Stimulated activated CD8-positive, alpha-beta memory T cell treated with anti-CD3 and anti-CD28 coated beads, Interleukin-4, amount 100 ng/mL, for 1 hour (primary cell): ENCODE data around the gene MEMO1.
"Not testable (repeated sequence)": the region's sequence is repeated elsewhere in the genome, so short reads cannot be mapped to it uniquely, and the experiment has no call there.

Source experiments
- DNase-seq, 2 donors: peaks; one replicate each; pipeline ENCODE4 v3.0.0-alpha.2; 2020; ENCODE audit warnings: low read depth in 2 of 2, low spot score in 1 of 2

The MEMO1 gene

DNA sequence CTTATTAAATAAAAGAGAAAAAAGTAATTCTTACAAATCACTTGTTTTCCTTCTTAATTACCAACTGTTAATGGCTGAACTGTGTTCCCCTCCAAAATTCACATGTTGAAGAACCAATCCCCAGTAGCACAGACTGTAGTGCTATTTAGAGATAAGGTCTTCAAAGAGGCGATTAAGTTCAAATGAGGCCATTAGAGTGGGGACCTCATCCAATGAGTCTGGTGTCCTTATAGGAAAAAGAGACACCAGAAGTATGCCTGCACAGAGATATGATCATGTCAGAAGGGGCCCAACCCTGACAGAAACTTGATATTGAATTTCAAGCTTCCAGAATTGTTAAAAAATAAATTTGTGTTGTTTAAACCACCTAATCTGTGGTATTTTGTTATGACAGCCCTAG, 89.8 kb downstream of the MEMO1 start:
- no peak for DNase-seq

DNA sequence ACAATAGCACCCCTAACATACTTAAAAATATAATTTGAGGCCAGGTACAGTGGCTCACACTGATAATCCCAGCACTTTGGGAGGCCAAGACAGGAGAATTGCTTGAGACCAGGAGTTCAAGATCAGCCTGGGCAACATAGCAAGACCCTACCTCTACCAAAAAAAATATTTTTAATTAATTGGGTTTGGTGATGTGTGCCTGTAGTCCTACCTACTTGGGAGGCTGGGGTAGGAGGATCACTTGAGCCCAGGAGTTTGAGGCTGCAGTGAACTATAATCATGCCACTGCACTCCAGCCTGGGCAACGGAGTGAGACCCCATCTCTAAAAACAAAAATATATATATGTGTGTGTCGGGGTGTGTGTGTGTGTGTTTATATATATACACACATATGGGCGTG, 91.3 kb downstream of the MEMO1 start:
- no peak for DNase-seq

DNA sequence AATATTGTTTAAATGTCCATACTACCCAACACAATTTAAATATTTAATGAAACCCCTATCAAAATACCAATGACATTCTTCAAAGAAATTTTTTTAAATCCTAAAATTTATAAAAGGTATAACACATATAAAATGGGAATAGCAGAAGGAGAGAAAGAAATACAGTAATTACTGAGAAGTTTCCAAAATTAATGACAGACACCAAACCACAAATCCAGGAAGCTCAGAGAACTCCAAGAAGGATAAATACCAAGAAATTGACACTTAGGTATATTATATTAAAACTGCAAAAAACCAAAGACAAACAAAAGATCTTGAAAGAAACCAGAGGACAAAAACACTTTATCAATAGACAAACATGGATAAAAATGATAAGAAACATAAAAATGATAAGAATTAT, 101.1 kb downstream of the MEMO1 start:
- no peak for DNase-seq

DNA sequence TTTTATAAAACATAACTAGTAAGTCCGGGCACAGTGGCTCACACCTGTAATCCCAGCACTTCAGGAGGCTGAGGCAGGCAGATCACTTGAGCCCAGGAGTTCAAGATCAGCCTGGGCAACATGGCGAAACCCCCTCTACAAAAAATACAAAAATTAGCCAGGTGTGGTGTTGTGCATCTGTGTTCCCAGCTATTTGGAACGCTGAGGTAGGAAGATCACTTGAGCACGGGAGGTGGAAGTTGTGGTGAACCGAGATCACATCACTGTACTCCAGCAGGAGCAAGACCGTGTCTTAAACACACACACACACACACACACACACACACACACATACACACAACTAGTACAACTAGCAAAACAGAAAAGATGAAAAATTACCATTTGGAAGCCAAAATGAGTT, 103.3 kb downstream of the MEMO1 start:
- not testable (repeated sequence) for DNase-seq

DNA sequence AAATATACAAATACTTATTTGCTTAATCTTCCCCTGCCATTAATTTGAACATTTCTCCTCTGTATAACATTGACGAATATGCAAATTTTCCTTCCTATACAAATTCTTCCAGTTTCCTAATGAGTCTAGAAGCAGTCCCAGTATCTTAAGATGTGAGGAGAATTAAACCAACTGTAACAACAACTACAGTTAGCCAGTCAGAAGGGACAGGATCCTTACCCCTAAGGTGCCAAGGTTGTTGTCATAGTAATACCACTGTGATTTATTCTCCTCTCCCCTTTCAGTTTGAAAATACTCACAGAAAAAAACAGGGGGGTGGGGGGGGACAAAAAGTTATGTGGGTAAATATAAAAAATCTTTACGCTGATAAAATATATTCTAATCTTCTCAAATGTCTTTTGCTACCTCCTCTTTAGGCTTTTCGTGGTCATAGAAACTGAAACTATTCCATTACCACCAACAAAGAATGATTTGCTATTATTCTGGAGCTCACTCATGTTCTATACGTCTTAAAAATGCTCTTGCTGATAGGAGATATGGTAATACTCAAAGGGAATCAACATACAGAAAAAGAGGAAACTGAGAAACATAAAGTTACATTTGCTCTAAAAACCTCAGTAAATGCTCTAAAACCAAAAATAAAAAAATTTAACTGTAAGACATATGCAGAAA, 107.6 kb downstream of the MEMO1 start:
- no peak for DNase-seq

DNA sequence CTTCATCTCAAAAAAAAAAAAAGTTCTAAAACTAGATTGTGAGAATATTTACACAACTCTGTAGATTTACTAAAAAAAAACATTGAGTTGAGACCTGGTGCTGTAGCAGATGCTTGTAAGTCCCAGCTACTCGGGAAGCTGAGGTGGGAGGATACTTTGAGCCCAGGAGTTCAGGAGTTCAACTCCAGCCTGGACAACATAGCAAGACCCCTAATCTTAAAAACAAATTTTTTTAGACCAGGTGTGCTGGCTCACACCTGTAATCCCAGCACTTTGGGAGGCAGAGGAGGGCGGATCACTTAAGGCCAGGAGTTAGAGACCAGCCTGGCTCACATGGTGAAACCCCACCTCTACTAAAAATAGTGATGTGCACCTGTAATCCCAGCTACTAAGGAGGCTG, 108.9 kb downstream of the MEMO1 start:
- no peak for DNase-seq

DNA sequence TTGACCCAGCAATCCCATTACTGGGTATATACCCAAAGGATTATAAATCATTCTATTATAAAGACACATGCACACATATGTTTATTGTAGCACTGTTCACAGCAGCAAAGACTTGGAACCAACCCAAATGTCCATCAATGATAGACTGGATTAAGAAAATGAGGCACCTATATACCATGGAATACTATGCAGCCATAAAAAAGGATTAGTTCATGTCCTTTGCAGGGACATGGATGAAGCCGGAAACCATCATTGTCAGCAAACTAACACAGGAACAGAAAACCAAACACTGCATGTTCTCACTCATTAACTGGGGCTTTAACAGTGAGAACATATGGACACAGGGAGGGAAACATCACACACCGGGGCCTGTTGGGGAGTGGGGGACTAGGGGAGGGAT, 110.7 kb downstream of the MEMO1 start:
- not testable (repeated sequence) for DNase-seq

DNA sequence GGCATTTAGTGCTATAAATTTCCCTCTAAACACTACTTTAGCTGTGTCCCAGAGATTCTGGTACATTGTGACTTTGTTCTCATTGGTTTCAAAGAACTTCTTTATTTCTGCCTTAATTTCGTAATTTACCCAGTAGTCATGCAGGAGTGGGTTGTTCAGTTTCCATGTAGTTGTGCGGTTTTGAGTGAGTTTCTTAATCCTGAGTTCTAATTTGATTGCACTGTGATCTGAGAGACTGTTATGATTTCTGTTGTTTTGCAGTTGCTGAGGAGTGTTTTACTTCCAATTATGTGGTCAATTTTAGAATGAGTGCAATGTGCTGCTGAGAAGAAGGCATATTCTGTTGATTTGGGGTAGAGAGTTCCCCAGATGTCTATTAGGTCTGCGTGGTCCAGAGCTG, 112.5 kb downstream of the MEMO1 start:
- not testable (repeated sequence) for DNase-seq

DNA sequence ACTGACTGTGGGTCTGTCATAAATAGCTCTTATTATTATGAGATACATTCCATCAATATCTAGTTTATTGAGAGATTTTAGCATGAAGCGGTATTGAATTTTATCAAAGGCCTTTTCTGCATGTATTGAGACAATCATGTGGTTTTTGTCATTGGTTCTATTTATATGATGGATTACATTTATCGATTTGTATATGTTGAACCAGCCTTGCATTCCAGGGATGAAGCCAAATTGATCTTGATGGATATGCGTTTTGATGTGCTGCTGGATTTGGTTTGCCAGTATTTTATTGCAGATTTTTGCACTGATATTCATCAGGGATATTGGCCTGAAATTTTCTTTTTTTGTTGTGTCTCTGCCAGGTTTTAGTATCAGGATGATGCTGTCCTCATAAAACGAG, 113.5 kb downstream of the MEMO1 start:
- not testable (repeated sequence) for DNase-seq

DNA sequence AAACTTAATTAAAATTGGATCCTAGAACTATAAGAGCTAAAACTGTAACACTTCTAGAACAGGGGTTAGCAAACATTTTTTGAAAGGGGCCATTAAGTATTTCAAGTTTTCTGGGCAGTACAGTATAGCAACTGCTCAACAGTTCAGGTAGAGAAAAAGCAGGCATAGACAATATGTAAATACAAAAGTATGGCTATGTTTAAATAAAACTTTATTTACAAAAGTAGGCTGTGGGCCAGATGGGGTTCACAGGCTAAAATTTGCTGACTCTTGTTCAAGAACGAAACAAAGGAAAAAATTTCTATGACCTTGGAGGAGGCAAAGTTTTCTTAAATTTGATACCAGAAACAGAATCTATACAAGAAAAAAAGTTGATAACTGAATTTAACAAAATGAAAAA, 114.5 kb downstream of the MEMO1 start:
- no peak for DNase-seq

DNA sequence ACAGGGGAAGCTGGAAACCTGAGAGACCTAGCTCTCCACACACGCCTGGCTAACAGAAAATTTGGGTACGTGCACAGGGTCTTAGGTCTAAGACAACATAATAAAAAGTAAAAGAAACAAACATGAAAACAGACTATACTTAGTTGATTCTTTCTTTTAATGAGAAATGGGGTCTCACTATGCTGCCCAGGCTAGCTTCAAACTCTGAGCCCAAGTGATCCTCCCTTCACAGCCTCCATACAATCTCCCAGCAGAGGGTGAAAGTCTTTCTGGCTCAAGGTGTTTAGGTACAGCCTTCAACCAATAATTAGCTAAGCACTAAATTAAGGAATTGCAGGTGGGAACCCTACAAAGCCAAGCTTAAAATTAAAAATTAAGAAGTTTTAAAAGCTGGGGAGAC, 116.2 kb downstream of the MEMO1 start:
- DNase-seq = no peak

DNA sequence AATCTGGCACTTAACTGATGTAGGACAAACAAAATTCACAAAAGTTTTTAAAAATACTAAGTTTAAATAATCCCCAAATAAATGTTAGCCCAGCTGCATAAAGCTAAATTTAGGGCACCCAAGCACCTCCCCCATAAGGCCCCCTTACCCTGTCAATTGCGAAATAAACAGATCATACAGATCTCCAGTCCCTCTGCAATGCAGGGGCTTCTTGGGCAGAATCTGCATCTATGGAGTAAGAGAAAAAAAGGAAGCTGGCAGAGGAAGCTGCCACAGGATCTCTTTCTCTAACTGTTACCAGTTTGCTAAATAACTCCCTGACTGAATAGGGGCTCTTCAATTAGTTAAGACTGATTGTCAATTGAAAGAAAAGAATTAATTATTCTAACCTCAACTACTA, 117.7 kb downstream of the MEMO1 start:
- DNase-seq = no peak

DNA sequence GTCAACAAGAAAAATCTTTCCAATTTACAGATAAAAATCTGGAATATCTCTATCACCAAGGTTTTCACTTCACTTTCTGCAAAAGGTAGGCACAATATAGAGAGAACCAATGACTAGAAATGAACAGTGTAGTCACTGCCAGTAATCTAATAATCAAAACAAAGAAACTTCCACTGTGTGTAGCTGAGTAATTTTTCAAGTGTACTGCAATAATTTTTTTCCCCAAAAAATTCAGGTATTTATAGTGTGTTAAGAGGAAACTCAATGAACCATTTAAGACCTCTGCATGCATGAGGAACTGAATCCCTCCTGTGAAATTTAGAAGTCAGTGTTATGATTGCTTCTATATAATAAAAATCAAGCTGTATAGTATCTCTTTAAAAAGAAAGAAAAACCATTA, 121.8 kb downstream of the MEMO1 start:
- DNase-seq = no peak

DNA sequence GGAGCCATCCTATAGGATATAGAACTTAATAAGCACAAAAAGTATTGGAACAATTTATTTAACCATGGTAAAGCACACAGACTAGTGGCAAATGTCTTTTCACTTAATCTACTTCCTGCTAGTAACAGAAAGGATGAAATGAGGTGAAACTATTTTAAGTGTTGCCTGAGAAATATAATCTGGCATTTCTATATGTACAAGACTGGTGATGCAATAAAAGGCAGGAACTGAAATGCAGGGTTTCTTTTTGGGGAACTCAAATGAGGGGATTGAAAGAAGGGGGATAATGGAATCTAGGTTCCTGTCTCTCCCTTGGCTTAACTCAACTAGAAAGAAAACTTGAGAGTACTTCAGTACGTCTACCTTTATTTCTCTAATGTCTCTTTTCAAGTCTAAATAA, 122.3 kb downstream of the MEMO1 start:
- DNase-seq = no peak

DNA sequence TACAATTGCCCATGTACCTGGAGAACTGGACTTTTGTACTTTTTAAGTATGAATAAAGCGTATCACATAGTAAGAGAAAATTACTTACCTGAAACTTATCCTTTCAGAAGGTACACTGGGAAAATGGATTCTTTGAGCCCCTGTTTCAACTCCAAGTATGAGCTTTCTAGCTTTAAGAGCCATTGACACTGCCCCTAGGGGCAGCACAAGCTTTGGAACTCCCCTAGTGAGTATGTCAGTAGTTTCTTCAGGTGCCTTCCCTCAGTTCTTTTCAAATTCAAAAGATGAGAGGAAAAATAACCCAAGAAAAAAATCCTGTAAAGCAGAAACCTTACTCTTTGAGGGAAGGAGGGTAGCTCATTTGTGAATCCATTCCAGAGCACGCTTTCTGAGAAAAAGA, 124.1 kb downstream of the MEMO1 start:
- no peak for DNase-seq

DNA sequence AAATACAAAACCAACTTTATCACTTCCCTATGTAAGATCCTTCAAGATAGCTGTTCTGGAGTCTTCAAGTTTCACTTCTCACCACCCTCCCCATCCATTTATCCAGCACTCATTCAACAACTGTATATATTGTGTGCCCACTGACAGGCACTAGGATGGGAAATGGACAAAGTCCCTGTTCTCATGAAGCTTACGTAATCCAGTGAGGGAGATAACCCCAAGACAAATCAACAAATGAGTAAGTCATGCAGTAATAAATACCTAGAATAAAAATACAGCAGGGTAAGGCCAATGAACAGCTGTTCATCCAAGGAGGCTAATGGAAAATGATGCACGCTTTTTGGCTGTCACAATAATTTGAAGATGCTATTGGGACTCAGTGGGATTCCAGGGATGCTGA, 133.8 kb downstream of the MEMO1 start:
- no peak for DNase-seq

DNA sequence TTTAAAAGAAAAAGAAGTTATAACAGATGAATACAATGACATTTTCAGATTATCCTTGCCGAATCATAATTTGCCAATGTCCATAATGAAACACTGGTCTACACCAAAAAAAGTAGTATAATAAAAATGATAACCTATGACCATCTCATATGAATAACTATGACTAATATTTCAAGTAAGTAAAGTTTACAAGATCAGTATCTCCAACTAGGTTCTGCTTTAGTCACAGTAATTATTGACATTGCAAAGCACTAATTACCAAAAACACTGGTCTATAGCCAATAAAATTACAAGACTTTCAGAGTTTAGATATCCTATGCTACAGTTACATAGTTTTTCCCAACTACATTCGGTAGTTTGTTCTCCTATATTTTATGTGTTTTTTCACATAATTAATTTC, 136.7 kb downstream of the MEMO1 start:
- no peak for DNase-seq

DNA sequence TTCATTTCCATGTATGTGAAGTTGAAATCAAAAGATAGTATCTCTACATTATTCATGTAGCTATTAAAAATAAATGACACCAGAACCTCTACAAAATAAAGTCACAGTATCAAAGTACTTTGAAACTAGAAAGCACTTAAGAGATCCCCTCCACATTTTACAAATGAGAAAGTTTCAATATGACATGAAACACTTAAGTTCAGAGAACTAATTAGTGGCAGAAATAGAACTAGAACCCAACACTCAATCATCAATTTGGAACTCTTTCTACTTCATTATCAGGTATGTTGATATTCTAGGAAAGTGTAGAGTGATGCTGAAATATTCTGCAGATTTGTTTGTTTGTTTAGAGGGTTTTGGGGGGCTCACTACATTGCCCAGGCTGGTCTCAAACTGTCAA, 145.6 kb downstream of the MEMO1 start:
- no peak for DNase-seq

DNA sequence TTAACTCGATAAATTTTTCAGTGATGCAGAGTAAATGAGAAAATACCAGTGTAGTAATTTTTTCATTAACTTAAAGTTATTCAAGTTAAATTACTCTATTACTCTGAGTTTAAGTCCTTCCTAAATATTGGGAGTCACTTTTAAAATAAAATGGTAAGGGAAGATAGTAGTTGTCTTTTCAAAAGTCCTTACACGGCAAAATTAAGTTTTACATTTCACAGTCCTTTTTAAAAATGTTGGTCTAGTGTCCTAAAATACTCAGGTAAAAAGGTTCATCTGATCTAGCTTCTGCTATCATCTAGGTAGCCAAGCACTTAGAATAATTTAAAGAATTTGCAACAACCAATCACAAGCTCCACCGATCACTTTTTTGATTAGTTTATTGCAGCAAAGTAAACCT, 146.9 kb downstream of the MEMO1 start:
- DNase-seq = no peak

DNA sequence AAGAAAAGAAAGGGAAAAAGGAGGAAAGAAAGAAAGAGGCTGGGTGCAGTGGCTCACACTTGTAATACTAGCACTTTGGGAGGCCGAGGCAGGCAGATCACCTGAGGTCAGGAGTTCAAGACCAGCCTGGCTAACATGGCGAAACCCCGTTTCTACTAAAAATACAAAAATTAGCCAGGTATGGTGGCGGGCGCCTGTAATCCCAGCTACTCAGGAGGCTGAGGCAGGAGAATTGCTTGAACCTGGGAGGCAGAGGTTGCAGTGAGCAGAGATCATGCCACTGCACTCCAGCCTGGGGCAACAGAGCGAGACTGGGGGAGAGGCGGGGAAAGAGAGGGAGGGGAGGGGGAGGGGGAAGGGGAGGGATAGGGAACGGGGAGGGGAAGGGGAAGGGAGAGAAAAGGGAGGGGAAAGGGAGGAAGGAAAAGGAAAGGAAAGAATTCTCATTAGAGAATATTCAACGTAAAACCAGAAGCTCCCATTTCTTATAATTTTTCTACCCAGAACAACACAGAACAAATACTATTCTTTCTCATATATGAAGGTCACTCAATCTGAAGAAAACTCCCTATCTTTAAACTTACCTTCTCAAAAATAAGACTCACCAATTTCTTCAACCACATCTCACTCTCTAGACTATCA, 147.7 kb downstream of the MEMO1 start:
- not testable (repeated sequence) for DNase-seq

DNA sequence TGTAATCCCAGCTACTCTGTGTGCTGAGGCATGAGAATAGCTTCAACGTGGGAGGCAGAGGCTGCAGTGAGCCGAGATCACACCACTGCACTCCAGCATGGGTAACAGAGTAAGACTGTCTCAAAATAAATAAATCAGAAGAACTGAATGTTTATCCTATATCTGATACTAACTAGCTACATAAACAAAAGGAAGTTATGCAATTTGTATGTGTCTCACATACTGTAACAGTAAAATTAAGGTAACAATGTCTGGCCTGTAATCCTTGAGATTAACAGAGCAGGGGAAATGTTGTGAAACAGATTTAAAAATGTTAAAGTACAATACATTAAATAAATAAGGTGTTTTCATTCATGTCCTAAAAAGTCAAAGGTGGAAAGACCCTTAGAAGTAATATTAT, 150.8 kb downstream of the MEMO1 start:
- no peak for DNase-seq

DNA sequence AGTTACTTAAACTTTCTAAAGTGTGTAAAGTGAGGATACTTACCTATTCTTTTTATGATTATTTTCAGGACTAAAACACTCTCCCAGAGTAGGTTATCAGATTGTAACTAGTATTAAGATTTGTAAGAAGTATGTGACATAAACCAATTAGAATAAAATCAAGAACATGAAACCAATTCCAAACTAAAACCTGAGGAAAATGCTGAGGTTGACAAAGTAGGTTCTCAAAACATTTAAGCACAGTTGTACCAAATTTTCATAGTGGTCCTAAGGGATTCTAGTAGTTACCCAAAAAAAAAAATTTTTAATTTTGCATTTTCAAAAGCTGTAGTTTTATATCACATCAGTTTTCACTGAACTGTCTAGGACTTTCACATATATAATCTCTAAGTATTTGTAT, 157.3 kb downstream of the MEMO1 start:
- no peak for DNase-seq

DNA sequence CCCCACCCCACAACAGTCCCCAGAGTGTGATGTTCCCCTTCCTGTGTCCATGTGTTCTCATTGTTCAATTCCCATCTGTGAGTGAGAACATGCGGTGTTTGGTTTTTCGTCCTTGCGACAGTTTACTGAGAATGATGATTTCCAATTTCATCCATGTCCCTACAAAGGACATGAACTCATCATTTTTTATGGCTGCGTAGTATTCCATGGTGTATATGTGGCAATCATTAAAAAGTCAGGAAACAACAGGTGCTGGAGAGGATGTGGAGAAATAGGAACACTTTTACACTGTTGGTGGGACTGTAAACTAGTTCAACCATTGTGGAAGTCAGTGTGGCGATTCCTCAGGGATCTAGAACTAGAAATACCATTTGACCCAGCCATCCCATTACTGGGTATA, 168.7 kb downstream of the MEMO1 start:
- DNase-seq = not testable (repeated sequence)
